GM12878 (cell line): ENCODE measurements around the gene FAM222A. TPM values are rescaled to one million over a fixed set of nuclear protein-coding genes. Genes with fewer than 3 reads are reported as not detected.

Experiments used
- ATAC-seq: fragments of 200-7000 bp; cut with Tn5 transposase; 3 replicates; pipeline ENCODE4 v1.9.1; 2020; ENCODE audit warnings: mild to moderate bottlenecking, moderate library complexity
- BruUV-seq: library from RNA; stranded (reverse); fragments of 400-500 nt; replicated peaks from 2 replicates; lab custom pipeline; 2021; lab: Mats Ljungman, UMichigan
- CTCF ChIA-PET: fragments of 300-600 bp; sonication (Branson Sonifier 250); formaldehyde crosslinking; extraction: SDS; loops from one replicate; lab custom pipeline; 2021; ENCODE audit warnings: inconsistent platforms; lab: Yijun Ruan, JAX
- POLR2A ChIA-PET: fragments of 350-600 bp; formaldehyde crosslinking; extraction: SDS; loops from one replicate; lab custom pipeline; 2021; ENCODE audit warnings: inconsistent platforms; lab: Charles Lee
- RAD21 ChIA-PET: fragments of 300-600 bp; sonication (Branson Sonifier 250); formaldehyde crosslinking; loops from one replicate; lab custom pipeline; 2023; ENCODE audit warnings: antibody characterized with exemption; ENCODE audit not compliant: unreplicated experiment; lab: Charles Lee
- SMC1A ChIA-PET: fragments of 300-600 bp; sonication (Branson Sonifier 250); formaldehyde crosslinking; loops from one replicate; lab custom pipeline; 2023; ENCODE audit not compliant: unreplicated experiment, uncharacterized antibody; lab: Charles Lee
- DNase-seq: peaks from one replicate; pipeline ENCODE4 v3.0.0-alpha.2; 2011; ENCODE audit warnings: low read depth, low spot score
- FAIRE-seq: peaks from 3 replicates; lab custom pipeline; 2011; peaks lifted over from hg19 to GRCh38; lab: Jason Lieb, UNC
- H2AFZ ChIP-seq: 2 replicates; pipeline ENCODE4 v1.6.0; 2011; ENCODE audit warnings: low read depth, low read length, control low read depth; ENCODE audit not compliant: control insufficient read depth
- H3K27ac ChIP-seq: 2 replicates; pipeline ENCODE4 v1.5.1; 2011; ENCODE audit warnings: control low read depth; ENCODE audit not compliant: control insufficient read depth, insufficient read depth
- H3K27me3 ChIP-seq, 2 experiments: replicated peaks in 1 of 2; 2 replicates each; pipeline versions ENCODE4 v1.6.0 to v1.6.1; 2011; ENCODE audit warnings: low read length in 1 of 2; ENCODE audit not compliant: control insufficient read depth in 2 of 2, insufficient read depth in 2 of 2
- H3K36me3 ChIP-seq, 2 experiments: 2 replicates each; pipeline ENCODE4 v1.5.1; 2011; ENCODE audit warnings: low read length in 1 of 2; ENCODE audit not compliant: control insufficient read depth in 2 of 2, insufficient read depth in 2 of 2
- H3K4me1 ChIP-seq: 2 replicates; pipeline ENCODE4 v1.6.1; 2011; ENCODE audit warnings: mild to moderate bottlenecking, low read length, moderate library complexity, mixed read lengths; ENCODE audit not compliant: control insufficient read depth, insufficient read depth
- H3K4me2 ChIP-seq: 2 replicates; pipeline ENCODE4 v1.6.0; 2011; ENCODE audit warnings: control low read depth; ENCODE audit not compliant: control insufficient read depth, insufficient read depth
- H3K4me3 ChIP-seq: fragments of 200-600 bp; sonication (generic); 2 replicates; pipeline ENCODE4 v1.5.1; 2016
- H3K79me2 ChIP-seq: 2 replicates; pipeline ENCODE4 v1.6.0; 2011; ENCODE audit warnings: low read length; ENCODE audit not compliant: control insufficient read depth, insufficient read depth
- H3K9ac ChIP-seq: 2 replicates; pipeline ENCODE4 v1.8.0; 2011; ENCODE audit warnings: low read length, control low read depth, mixed read lengths; ENCODE audit not compliant: control insufficient read depth, insufficient read depth
- H3K9me3 ChIP-seq: replicated peaks from 3 replicates; pipeline ENCODE4 v1.5.1; 2011; ENCODE audit warnings: mild to moderate bottlenecking, low read length; ENCODE audit not compliant: control insufficient read depth, insufficient read depth
- H4K20me1 ChIP-seq: 2 replicates; pipeline ENCODE4 v1.6.0; 2011; ENCODE audit not compliant: control insufficient read depth, insufficient read depth
- CBX3 ChIP-seq: fragments of 200-600 bp; sonication (generic); IDR thresholded peaks from 2 replicates; pipeline ENCODE4 v1.6.1; 2016; ENCODE audit warnings: low read depth, borderline replicate concordance
- CHD2 ChIP-seq: IDR thresholded peaks from 2 replicates; pipeline ENCODE4 v1.6.1; 2011; ENCODE audit warnings: low read depth, low read length, improper control_type of control experiment, borderline replicate concordance
- CREM ChIP-seq: IDR thresholded peaks from 2 replicates; pipeline ENCODE4 v1.6.1; 2014; ENCODE audit warnings: antibody characterized with exemption, low read depth
- CUX1 ChIP-seq: IDR thresholded peaks from 2 replicates; pipeline ENCODE4 v1.6.1; 2012; ENCODE audit warnings: improper control_type of control experiment, low read depth, low read length; ENCODE audit not compliant: insufficient replicate concordance
- FOS ChIP-seq: IDR thresholded peaks from 3 replicates; pipeline ENCODE4 v1.6.1; 2011; ENCODE audit warnings: borderline replicate concordance; ENCODE audit not compliant: insufficient read length; ENCODE audit errors: extremely low read depth
- HDAC6 ChIP-seq: fragments of 200-600 bp; sonication (generic); IDR thresholded peaks from one replicate; pipeline ENCODE4 v1.8.0; 2017; ENCODE audit warnings: antibody characterized with exemption; ENCODE audit not compliant: unreplicated experiment
- KDM1A ChIP-seq: fragments of 200-600 bp; sonication (generic); IDR thresholded peaks from 2 replicates; pipeline ENCODE4 v1.6.1; 2016; ENCODE audit warnings: borderline replicate concordance
- MXI1 ChIP-seq: fragments of 150-350 bp; IDR thresholded peaks from 2 replicates; pipeline ENCODE4 v1.6.1; 2011; ENCODE audit warnings: low read depth, mild to moderate bottlenecking, inconsistent platforms, low read length, improper control_type of control experiment
- NFYA ChIP-seq: IDR thresholded peaks from 2 replicates; pipeline ENCODE4 v1.6.1; 2011; ENCODE audit warnings: low read depth, mild to moderate bottlenecking, low read length, improper control_type of control experiment, borderline replicate concordance
- POLR2AphosphoS5 ChIP-seq: IDR thresholded peaks from 2 replicates; pipeline ENCODE4 v1.6.1; 2011; ENCODE audit warnings: mild to moderate bottlenecking, low read length, inconsistent platforms
- SKIL ChIP-seq: fragments of 450-650 bp; IDR thresholded peaks from 2 replicates; pipeline ENCODE4 v1.6.1; 2017; ENCODE audit warnings: mild to moderate bottlenecking, low read depth, inconsistent platforms; ENCODE audit not compliant: poor library complexity, severe bottlenecking
- STAT3 ChIP-seq: IDR thresholded peaks from 2 replicates; pipeline ENCODE4 v1.6.1; 2011; ENCODE audit warnings: low read depth, low read length, improper control_type of control experiment
- SUZ12 ChIP-seq: fragments of 200-600 bp; sonication (generic); IDR thresholded peaks from one replicate; pipeline ENCODE4 v1.6.1; 2018; ENCODE audit warnings: antibody characterized with exemption, mild to moderate bottlenecking; ENCODE audit not compliant: unreplicated experiment
- USF1 ChIP-seq: IDR thresholded peaks from 2 replicates; pipeline ENCODE4 v1.6.1; 2011; ENCODE audit warnings: borderline replicate concordance, low read depth, mild to moderate bottlenecking, moderate library complexity, mixed read lengths, low read length; ENCODE audit not compliant: insufficient read depth; ENCODE audit errors: extremely low read length
- ZNF207 ChIP-seq: fragments of 450-650 bp; IDR thresholded peaks from 2 replicates; pipeline ENCODE4 v1.6.1; 2014; ENCODE audit warnings: antibody characterized with exemption, mild to moderate bottlenecking, borderline replicate concordance
- WGBS: methylation state at CpG from one replicate; pipeline ENCODE4 v1.1.6; 2016; ENCODE audit warnings: low lambda C conversion rate; ENCODE audit not compliant: insufficient replicate concordance, insufficient coverage; ENCODE audit errors: missing lambda C conversion rate; 5-methylcytosine and 5-hydroxymethylcytosine counted together
- in situ Hi-C: fragments of 300-500 bp; cut with MboI; formaldehyde crosslinking; loops from 9 replicates; pipeline ENCODE4 v1.14.3; 2018; ENCODE audit warnings: mixed read lengths
- intact Hi-C: fragments of 100-400 bp; cut with micrococcal nuclease; formaldehyde crosslinking; loops from one replicate; pipeline ENCODE4 v1.14.2; 2022; ENCODE audit not compliant: unreplicated experiment
- polyA plus RNA-seq, 11 experiments: library from polyadenylated mRNA; depleted of rRNA in 4 of 11; unstranded in 6 of 11; stranded (reverse) in 5 of 11; fragments of >200 nt; fragmentation: Nextera tagmentation in 4 of 11; fragmentation: Illumina TruSeq in 1 of 11; extraction: Ambion mirVana in 4 of 11; extraction: Trizol in 1 of 11; gene quantifications; 1 replicate in 1 of 11; 2 replicates in 10 of 11; pipeline versions ENCODE4 v1.2.1 to v1.2.3, GENCODE V29; 2011 to 2016; ENCODE audit warnings: inconsistent platforms in 2 of 11, missing spikeins in 2 of 11, low read depth in 1 of 11
- total RNA-seq, 4 experiments: library from RNA; depleted of rRNA in 3 of 4; stranded (reverse); fragments of >200 nt in 3 of 4; fragmentation: Illumina TruSeq in 1 of 4; extraction: Trizol in 1 of 4; gene quantifications; 2 replicates each; pipeline versions ENCODE4 v1.2.1 to v1.2.3, GENCODE V29; 2013 to 2021

FAM222A gene
- total and polyA plus RNA-seq, 10 of the 15 experiments (the other 5 are each of a cell fraction or from before 2014, with no cell fraction given): 0.04 to 0.49 (median 0.14) TPM; not detected in 3

- no TSS peak for BruUV-seq
- ATAC-seq (no peak), FAIRE-seq (no peak), DNase-seq (no peak)
- ChIA-PET RAD21 (interaction anchor here (0.9 kb wide), 1 partner anchor 9 kb away, joined by 3 read pairs; no protein-coding TSS in a partner anchor), SMC1A (no interaction called here), CTCF (interaction anchor here (1.3 kb wide), 1 partner anchor 11 kb away, joined by 3 read pairs; no protein-coding TSS in a partner anchor), POLR2A (interaction anchor here (0.6 kb wide), 1 partner anchor 125 kb away, joined by 8 read pairs; no protein-coding TSS in a partner anchor)
- WGBS: 61% methylated on average over 12 of the region's 12 CpGs
- Histone ChIP-seq H3K36me3 (no peaks in the 10 kb centered on the region), H3K27ac (no peak overlapping the region), H3K4me1 (no peaks in the 10 kb centered on the region), H3K4me2 (no peak overlapping the region), H3K9ac (no peak overlapping the region), H3K4me3 (no peak overlapping the region), H3K27me3 (no peaks in the 10 kb centered on the region), H4K20me1 (no peaks in the 10 kb centered on the region), H3K79me2 (no peaks in the 10 kb centered on the region), H3K9me3 (no peaks in the 10 kb centered on the region; the same call in 2 of the 3 replicates), H2AFZ (no peak overlapping the region)
- intact Hi-C loops (no loop called here), in situ Hi-C loops (no loop called here)
- TF ChIP-seq STAT3: no peak
- TF ChIP-seq CUX1: no peak
- no peak for TF ChIP-seq HDAC6
- no peak for TF ChIP-seq FOS
- no peak for TF ChIP-seq NFYA
- no peak for TF ChIP-seq POLR2AphosphoS5
- no peak for TF ChIP-seq CHD2
- TF ChIP-seq MXI1: no peak
- TF ChIP-seq CBX3: no peak
- TF ChIP-seq SKIL: no peak
- no peak for TF ChIP-seq ZNF207
- TF ChIP-seq CREM: no peak
- TF ChIP-seq USF1: no peak
- TF ChIP-seq SUZ12: no peak
- TF ChIP-seq KDM1A: no peak
Measured at GRCh38 chr12:109766251-109766778, 52.7 kb downstream of the FAM222A start.
